ENCODE results near the gene TBX21. TPM values are rescaled to one million over a fixed set of nuclear protein-coding genes. Genes with fewer than 3 reads are reported as not detected.

The TBX21 gene
- total and polyA plus RNA-seq, 10 donors, result 2.6 to 21.7 (median 11.5) TPM

- Histone ChIP-seq H3K4me1 (peaks cover 6 to 96% (median 67%) of the 10 kb centered on the region in 6 donors), H3K27ac (peak overlapping the region; percentile 89 to 99 (median 94)), H3K27me3 (replicated peaks in 1 of 7) (no peaks in the 10 kb centered on the region), H3K4me3 (peak overlapping the region; percentile 78 to 97 (median 89)), H3K36me3 (peaks cover 0 to 44% (median 9%) of the 10 kb centered on the region in 6 donors), H3K9me3 (no peaks in the 10 kb centered on the region)
- intact Hi-C loops (cut with DNase I; ENCODE audit: low total_unique reads), result loop anchor here (10.0 kb wide), 1 partner anchor 99 kb away; no protein-coding TSS in a partner anchor
- TF ChIP-seq POLR2A (IDR thresholded peaks at IDR 0.05) (no peak), CTCF (IDR thresholded peaks at IDR 0.05 in 8 of 11, conservative IDR thresholded peaks at IDR 0.05 in 3 of 11) (no peak), POLR2AphosphoS5 (IDR thresholded peaks at IDR 0.05) (peak; percentile 32 to 73 (median 65))
- WGBS, 5 donors, result 35 to 45% (median 39%) methylated on average over 36 to 47 of the region's 47 CpGs
- DNase-seq, result peak; percentile 91
Observed at GRCh38 chr17:47695429-47696376, 37.3 kb upstream of the TBX21 start.

- Histone ChIP-seq H3K9me3 (no peaks in the 10 kb centered on the region), H3K4me3 (peak overlapping the region in 4 of 8 donors; percentile 83 to 97 (median 94)), H3K4me1 (peaks cover 10 to 96% (median 71%) of the 10 kb centered on the region in 6 donors), H3K27ac (peak overlapping the region in 5 of 8 donors; percentile 92 to 99 (median 96)), H3K36me3 (peaks cover 0 to 57% (median 9%) of the 10 kb centered on the region in 6 donors), H3K27me3 (replicated peaks in 1 of 7) (no peaks in the 10 kb centered on the region)
- intact Hi-C loops (cut with DNase I; ENCODE audit: low total_unique reads), result loop anchor here (10.0 kb wide), 1 partner anchor 98 kb away; no protein-coding TSS in a partner anchor
- DNase-seq, result peak; percentile 64
- 68 to 75% (median 71%) methylated on average over 10 to 11 of the region's 11 CpGs for WGBS, 5 donors
- TF ChIP-seq CTCF (IDR thresholded peaks at IDR 0.05 in 8 of 11, conservative IDR thresholded peaks at IDR 0.05 in 3 of 11), result no peak
- TF ChIP-seq POLR2AphosphoS5 (IDR thresholded peaks at IDR 0.05), result peak in 1 of 3 donors; percentile 38
Observed at GRCh38 chr17:47696717-47697642, 36.1 kb upstream of the TBX21 start.

GRCh38 chr17:47697906-47698711 lies 34.9 kb upstream of the TBX21 start:
- TF ChIP-seq POLR2A (IDR thresholded peaks at IDR 0.05), result no peak
- no peak for TF ChIP-seq POLR2AphosphoS5 (IDR thresholded peaks at IDR 0.05)
- no peak for TF ChIP-seq CTCF (IDR thresholded peaks at IDR 0.05 in 8 of 11, conservative IDR thresholded peaks at IDR 0.05 in 3 of 11)
- 47 to 70% (median 67%) methylated on average over 5 to 9 of the region's 9 CpGs for WGBS, 5 donors
- no peaks in the 10 kb centered on the region for H3K9me3 ChIP-seq
- intact Hi-C loops (cut with DNase I; ENCODE audit: low total_unique reads), result loop anchor here (10.0 kb wide), 1 partner anchor 97 kb away; no protein-coding TSS in a partner anchor
- peak overlapping the region in 2 of 8 donors; percentile 98 to 99 for H3K27ac ChIP-seq
- H3K27me3 ChIP-seq (replicated peaks in 1 of 7), result no peaks in the 10 kb centered on the region
- H3K4me1 ChIP-seq, result peaks cover 13 to 96% (median 71%) of the 10 kb centered on the region in 6 donors
- H3K4me3 ChIP-seq, result no peak overlapping the region
- H3K36me3 ChIP-seq, result peaks cover 0 to 63% (median 9%) of the 10 kb centered on the region in 6 donors
- peak; percentile 68 for DNase-seq

Measured in spleen (tissue), 11 donors.